ENCODE results near the gene CCDC33.

Gene CCDC33

DNA sequence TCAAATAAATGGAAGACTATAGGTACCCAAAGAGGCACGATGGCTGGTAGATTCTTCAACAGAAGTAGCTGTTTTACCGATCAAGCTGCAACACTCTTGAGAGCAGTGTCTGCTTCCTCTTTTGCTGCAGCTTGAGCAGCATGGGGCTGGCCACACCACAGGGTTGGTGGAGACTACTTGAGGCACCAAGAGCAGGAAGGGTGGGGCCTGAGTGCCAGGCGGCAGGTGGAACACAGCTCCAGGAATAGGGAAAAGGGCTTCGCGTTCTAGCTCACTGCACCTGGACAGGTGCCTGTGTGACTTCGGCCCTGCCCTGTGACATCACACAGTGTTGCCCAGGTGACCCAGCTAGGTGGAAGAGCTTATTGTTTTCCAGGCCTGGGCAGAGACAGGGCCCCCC, at the start of gene CCDC33:
CCDC33 (plus strand) TSS at position 365 of the 400 bp plus-strand sequence. CDS start 394 bp downstream, outside the sequence.
- Histone ChIP-seq H3K79me2 (ENCODE audit: control insufficient read depth, insufficient read depth, low read length, unreplicated experiment) (no peaks in the 10 kb centered on the region), H3K27ac (ENCODE audit: low read depth, low read length) (no peak within 1 kb of the TSS), H3K4me1 (ENCODE audit: control insufficient read depth, insufficient read depth, low read length, unreplicated experiment) (peaks cover 44% of the 10 kb centered on the region), H3K4me3 (ENCODE audit: low read depth, low read length) (no peak within 1 kb of the TSS), H3K27me3 (ENCODE audit: insufficient read depth, low read length) (no peaks in the 10 kb centered on the region), H3K36me3 (ENCODE audit: insufficient read depth, low read length) (no peaks in the 10 kb centered on the region), H2AFZ (ENCODE audit: low read length, unreplicated experiment) (no peak within 1 kb of the TSS)

DNA sequence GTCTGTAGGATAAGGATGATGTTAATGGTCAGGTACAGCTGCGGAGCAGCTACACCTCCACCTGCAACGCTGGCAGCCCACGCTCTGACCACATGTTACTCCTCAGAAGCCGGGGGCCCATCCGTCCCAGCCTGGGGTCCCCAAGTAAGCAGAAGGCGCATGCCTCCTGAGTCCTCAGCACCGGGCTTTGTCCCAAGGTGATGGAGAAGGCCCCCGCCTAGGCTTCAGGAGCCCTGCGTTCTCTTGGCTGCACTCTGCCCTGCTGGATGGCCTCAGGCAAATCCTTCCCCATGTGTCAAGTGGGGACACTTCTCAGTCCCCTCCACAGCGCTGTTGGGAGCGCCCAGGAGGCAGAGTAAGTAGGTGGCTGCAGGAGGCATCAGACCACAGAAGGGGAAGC, 47.9 kb upstream of the CCDC33 start:
- H3K4me1 ChIP-seq (ENCODE audit: control insufficient read depth, insufficient read depth, low read length, unreplicated experiment), result peaks cover 18% of the 10 kb centered on the region
- H3K4me3 ChIP-seq (ENCODE audit: low read depth, low read length), result no peak overlapping the region
- no peak overlapping the region for H3K27ac ChIP-seq (ENCODE audit: low read depth, low read length)
- H3K27me3 ChIP-seq (ENCODE audit: insufficient read depth, low read length), result no peaks in the 10 kb centered on the region
- no peaks in the 10 kb centered on the region for H3K79me2 ChIP-seq (ENCODE audit: control insufficient read depth, insufficient read depth, low read length, unreplicated experiment)
- no peak overlapping the region for H2AFZ ChIP-seq (ENCODE audit: low read length, unreplicated experiment)
- H3K36me3 ChIP-seq (ENCODE audit: insufficient read depth, low read length), result no peaks in the 10 kb centered on the region

DNA sequence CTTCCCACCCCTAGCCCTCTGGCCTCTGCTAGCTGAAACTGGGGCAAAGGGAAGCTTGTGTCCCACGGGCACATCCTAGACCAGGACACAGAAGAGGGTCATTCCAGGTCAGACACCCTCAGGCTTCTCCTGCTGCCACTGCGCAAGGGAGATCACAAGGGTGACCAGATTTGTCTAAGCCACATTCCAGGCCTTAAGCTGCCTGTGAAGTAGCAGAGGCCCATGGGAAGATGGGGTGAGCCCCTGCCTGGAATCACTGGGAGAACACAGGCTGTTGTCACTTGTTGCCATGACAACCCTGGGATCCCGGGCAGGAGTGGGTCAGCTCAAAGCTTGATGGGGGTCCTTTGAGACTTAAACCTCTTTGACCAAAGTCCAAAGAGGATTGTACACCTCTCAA, 44.3 kb upstream of the CCDC33 start:
- no peak overlapping the region for H3K4me3 ChIP-seq (ENCODE audit: low read depth, low read length)
- no peaks in the 10 kb centered on the region for H3K36me3 ChIP-seq (ENCODE audit: insufficient read depth, low read length)
- no peaks in the 10 kb centered on the region for H3K27me3 ChIP-seq (ENCODE audit: insufficient read depth, low read length)
- no peak overlapping the region for H3K27ac ChIP-seq (ENCODE audit: low read depth, low read length)
- no peaks in the 10 kb centered on the region for H3K79me2 ChIP-seq (ENCODE audit: control insufficient read depth, insufficient read depth, low read length, unreplicated experiment)
- H2AFZ ChIP-seq (ENCODE audit: low read length, unreplicated experiment), result no peak overlapping the region
- peaks cover 33% of the 10 kb centered on the region for H3K4me1 ChIP-seq (ENCODE audit: control insufficient read depth, insufficient read depth, low read length, unreplicated experiment)

DNA sequence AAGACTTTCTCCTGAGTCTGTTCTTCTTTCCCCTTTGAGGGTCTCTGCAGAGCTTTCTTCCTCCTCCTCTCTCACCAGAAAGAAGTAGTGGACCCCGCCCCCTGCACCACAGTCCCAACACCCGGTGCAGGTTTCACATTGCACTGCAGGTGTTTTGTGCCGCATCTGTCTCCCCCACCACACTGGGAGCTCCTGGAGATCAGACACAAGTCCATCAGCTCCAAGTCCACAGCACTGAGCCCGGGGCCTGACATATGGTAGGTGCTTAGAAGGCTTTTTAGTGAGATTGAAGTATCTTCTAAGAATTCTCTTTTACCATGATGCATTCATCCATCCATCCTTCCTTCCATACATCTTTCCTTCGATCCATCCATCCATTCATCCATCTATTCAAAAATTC, 43.4 kb upstream of the CCDC33 start:
- Histone ChIP-seq H3K4me3 (ENCODE audit: low read depth, low read length) (no peak overlapping the region), H3K27ac (ENCODE audit: low read depth, low read length) (no peak overlapping the region), H2AFZ (ENCODE audit: low read length, unreplicated experiment) (no peak overlapping the region), H3K79me2 (ENCODE audit: control insufficient read depth, insufficient read depth, low read length, unreplicated experiment) (no peaks in the 10 kb centered on the region), H3K36me3 (ENCODE audit: insufficient read depth, low read length) (no peaks in the 10 kb centered on the region), H3K27me3 (ENCODE audit: insufficient read depth, low read length) (no peaks in the 10 kb centered on the region), H3K4me1 (ENCODE audit: control insufficient read depth, insufficient read depth, low read length, unreplicated experiment) (peaks cover 43% of the 10 kb centered on the region)

DNA sequence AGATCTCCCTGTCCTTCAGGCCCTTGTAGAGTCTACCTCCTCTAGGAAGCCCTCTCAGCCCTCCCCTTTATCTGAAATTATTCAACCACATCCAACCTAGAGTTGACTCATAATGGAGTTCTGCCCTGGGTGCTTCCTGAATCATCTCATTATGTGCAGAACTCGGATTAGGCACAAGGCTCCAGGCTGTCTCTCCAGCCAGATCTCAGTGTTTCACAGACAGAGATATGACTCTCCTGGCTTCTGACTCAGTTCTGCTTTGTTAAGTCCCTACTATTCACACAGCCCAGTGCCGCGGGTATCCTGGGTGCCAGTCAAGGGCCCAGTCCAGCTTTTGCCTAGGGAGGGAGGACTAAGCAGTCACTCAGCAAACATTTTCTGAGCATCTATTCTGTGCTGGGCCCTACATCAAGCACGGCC, 42.8 kb upstream of the CCDC33 start:
- no peaks in the 10 kb centered on the region for H3K79me2 ChIP-seq (ENCODE audit: control insufficient read depth, insufficient read depth, low read length, unreplicated experiment)
- H3K27ac ChIP-seq (ENCODE audit: low read depth, low read length), result peak overlapping the region; percentile 65
- H3K4me1 ChIP-seq (ENCODE audit: control insufficient read depth, insufficient read depth, low read length, unreplicated experiment), result peaks cover 45% of the 10 kb centered on the region
- H3K27me3 ChIP-seq (ENCODE audit: insufficient read depth, low read length), result no peaks in the 10 kb centered on the region
- H3K36me3 ChIP-seq (ENCODE audit: insufficient read depth, low read length), result no peaks in the 10 kb centered on the region
- no peak overlapping the region for H2AFZ ChIP-seq (ENCODE audit: low read length, unreplicated experiment)
- no peak overlapping the region for H3K4me3 ChIP-seq (ENCODE audit: low read depth, low read length)

DNA sequence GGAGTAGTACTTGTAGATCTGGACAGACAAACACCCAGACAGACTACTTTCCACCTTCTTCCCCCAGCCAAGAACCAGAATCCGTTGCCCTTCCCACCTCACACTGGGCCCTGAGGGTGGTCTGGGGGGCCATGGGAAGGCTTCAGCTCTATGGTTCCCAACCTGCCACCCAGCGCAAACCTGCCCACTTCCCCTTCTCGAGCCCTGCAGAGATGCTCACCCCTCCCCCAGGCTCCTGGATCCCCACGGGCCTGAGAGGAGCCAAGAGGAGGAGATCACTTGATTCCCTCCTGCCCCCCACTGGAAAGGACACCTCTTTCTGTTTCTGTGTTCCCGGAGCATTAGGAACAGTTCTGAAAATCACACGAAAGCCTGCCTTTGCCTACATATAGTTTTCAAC, 42.2 kb upstream of the CCDC33 start:
- H2AFZ ChIP-seq (ENCODE audit: low read length, unreplicated experiment), result no peak overlapping the region
- H3K4me1 ChIP-seq (ENCODE audit: control insufficient read depth, insufficient read depth, low read length, unreplicated experiment), result peaks cover 51% of the 10 kb centered on the region
- no peaks in the 10 kb centered on the region for H3K79me2 ChIP-seq (ENCODE audit: control insufficient read depth, insufficient read depth, low read length, unreplicated experiment)
- no peaks in the 10 kb centered on the region for H3K36me3 ChIP-seq (ENCODE audit: insufficient read depth, low read length)
- H3K27ac ChIP-seq (ENCODE audit: low read depth, low read length), result peak overlapping the region; percentile 65; the same call in 1 of the 2 replicates
- no peak overlapping the region for H3K4me3 ChIP-seq (ENCODE audit: low read depth, low read length)
- no peaks in the 10 kb centered on the region for H3K27me3 ChIP-seq (ENCODE audit: insufficient read depth, low read length)

DNA sequence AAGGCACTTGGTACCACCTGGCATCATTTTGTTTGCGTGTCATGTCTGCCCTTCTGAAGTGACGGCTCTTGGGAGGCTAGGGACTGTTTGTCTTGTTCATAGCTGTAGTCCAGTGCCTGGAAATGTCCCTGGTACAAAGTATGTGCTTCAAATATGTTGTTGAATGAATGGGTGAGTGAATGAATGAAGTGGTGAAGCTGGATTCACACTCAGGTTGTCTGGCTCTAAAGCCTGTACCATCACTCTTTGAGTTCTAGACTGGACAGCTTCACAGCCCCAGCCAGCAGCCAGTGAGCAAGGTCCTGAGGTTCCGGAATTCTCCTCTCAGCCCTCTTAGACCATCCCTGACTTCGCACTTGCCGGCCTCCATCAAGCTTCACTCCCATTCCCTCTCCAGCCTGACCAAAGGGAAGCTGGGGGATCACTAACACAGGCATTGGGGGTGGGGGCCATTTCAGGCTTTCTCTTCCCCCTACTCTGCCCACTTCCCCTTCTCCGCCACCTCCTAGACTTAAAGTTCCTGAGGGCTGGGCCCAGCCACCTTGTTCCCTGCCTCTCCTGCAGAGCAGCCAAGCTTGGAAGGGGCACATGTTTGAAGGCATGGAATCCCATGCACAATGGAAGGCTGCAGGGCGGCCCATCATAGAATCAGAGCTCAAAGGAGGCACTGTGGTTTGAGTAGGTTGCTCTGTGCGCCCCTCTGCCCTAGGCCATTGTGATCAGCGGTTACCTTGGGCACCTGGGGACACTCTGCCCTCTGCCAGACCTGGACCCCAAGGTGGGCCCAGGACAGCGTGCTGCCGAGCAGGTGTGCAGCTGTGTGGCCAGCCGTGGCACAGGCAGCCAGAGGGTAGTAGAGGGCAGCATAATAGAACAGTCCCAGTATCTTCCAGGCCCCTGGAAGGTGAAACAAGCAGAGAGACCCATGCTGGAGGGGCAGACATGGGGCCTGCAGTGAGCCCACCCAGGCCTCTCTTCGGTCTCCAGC, 41.3 kb upstream of the CCDC33 start:
- H3K27me3 ChIP-seq (ENCODE audit: insufficient read depth, low read length), result no peaks in the 10 kb centered on the region
- H3K36me3 ChIP-seq (ENCODE audit: insufficient read depth, low read length), result no peaks in the 10 kb centered on the region
- no peak overlapping the region for H3K27ac ChIP-seq (ENCODE audit: low read depth, low read length)
- no peaks in the 10 kb centered on the region for H3K79me2 ChIP-seq (ENCODE audit: control insufficient read depth, insufficient read depth, low read length, unreplicated experiment)
- no peak overlapping the region for H2AFZ ChIP-seq (ENCODE audit: low read length, unreplicated experiment)
- peaks cover 53% of the 10 kb centered on the region for H3K4me1 ChIP-seq (ENCODE audit: control insufficient read depth, insufficient read depth, low read length, unreplicated experiment)
- no peak overlapping the region for H3K4me3 ChIP-seq (ENCODE audit: low read depth, low read length)

DNA sequence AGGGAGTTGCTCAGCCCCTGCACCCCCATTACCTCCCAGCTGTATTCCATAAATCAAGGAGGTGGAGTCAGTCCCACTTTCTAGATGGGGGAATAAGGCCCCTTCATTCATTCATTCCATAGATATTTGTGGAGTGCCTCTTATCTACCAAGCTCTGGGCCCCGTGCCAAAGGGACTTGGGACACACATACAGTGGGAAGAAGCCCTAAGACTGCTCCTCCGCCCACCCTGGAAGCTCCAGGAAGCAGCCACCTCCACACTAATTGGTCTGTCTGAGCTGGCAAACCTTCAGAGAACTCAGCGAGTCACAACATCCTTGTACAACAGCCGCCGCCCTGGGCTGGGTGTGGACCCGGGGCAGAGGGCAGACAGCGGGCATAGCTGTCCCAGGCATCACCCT, 40.0 kb upstream of the CCDC33 start:
- no peak overlapping the region for H2AFZ ChIP-seq (ENCODE audit: low read length, unreplicated experiment)
- H3K4me3 ChIP-seq (ENCODE audit: low read depth, low read length), result no peak overlapping the region
- H3K36me3 ChIP-seq (ENCODE audit: insufficient read depth, low read length), result no peaks in the 10 kb centered on the region
- H3K4me1 ChIP-seq (ENCODE audit: control insufficient read depth, insufficient read depth, low read length, unreplicated experiment), result peaks cover 65% of the 10 kb centered on the region
- no peaks in the 10 kb centered on the region for H3K27me3 ChIP-seq (ENCODE audit: insufficient read depth, low read length)
- H3K79me2 ChIP-seq (ENCODE audit: control insufficient read depth, insufficient read depth, low read length, unreplicated experiment), result no peaks in the 10 kb centered on the region
- no peak overlapping the region for H3K27ac ChIP-seq (ENCODE audit: low read depth, low read length)

DNA sequence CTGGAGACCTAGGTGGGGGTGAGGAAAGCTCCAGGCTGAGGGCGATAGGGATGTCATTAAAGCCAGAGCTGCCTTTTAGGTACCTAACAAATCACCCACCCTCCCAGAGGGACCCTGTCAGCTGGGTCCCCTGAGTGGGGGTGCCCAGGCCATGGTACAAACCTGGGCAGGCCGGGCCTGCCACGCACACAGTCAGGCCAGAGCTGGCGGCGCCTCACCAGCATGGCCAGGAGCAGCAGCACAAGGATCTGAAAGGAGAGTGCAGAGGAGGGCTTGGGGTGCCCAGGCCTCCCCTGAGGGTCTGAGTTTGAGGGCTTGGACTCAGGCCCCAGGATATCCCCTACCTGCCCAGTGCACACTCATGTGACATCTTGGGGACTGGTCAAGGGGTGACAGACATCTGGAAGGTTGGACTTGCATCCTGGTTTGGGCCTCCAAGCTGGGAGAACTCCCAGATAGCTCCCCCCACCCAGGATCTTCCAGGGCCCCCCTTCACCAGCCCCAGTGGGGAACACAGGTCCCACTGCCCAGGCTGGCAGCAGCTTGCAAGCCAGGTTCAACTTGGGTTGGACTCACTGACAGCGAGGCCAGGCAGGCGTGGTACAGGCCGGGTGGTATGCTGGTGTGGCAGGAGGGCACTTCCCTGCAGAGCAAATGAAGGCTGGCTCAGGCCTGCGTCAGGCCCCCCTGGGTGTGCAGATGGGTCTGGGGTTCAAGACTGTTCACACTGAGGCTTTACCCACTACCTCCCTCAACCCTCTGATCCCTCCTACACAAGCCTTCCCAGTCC, 38.8 kb upstream of the CCDC33 start:
- H3K79me2 ChIP-seq (ENCODE audit: control insufficient read depth, insufficient read depth, low read length, unreplicated experiment), result no peaks in the 10 kb centered on the region
- no peaks in the 10 kb centered on the region for H3K36me3 ChIP-seq (ENCODE audit: insufficient read depth, low read length)
- no peak overlapping the region for H2AFZ ChIP-seq (ENCODE audit: low read length, unreplicated experiment)
- no peak overlapping the region for H3K27ac ChIP-seq (ENCODE audit: low read depth, low read length)
- H3K4me1 ChIP-seq (ENCODE audit: control insufficient read depth, insufficient read depth, low read length, unreplicated experiment), result peaks cover 74% of the 10 kb centered on the region
- H3K27me3 ChIP-seq (ENCODE audit: insufficient read depth, low read length), result no peaks in the 10 kb centered on the region
- H3K4me3 ChIP-seq (ENCODE audit: low read depth, low read length), result no peak overlapping the region

DNA sequence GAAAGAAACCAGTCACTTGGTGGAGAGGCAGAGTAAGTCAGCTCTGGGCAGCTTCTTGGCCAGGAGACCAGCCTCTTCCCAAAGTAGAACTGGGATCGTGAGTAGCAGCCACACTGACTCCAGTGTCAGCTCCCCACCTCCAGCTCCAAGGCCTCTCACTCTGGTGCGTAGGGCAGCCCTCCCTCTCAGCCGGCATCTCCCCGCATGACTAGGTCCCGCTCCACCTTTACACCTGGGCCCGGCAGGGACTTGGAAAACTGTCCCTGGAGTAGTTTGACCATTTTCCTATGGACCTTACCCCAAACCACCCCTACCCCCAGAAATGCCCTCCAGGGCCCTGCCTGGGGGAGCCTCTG, 36.9 kb upstream of the CCDC33 start:
- Histone ChIP-seq H2AFZ (ENCODE audit: low read length, unreplicated experiment) (no peak overlapping the region), H3K4me3 (ENCODE audit: low read depth, low read length) (no peak overlapping the region), H3K27me3 (ENCODE audit: insufficient read depth, low read length) (no peaks in the 10 kb centered on the region), H3K79me2 (ENCODE audit: control insufficient read depth, insufficient read depth, low read length, unreplicated experiment) (no peaks in the 10 kb centered on the region), H3K4me1 (ENCODE audit: control insufficient read depth, insufficient read depth, low read length, unreplicated experiment) (peaks cover 67% of the 10 kb centered on the region), H3K27ac (ENCODE audit: low read depth, low read length) (no peak overlapping the region), H3K36me3 (ENCODE audit: insufficient read depth, low read length) (no peaks in the 10 kb centered on the region)
